Left forelimb (tissue), 1 donor: ENCODE data around the gene SMU1.

Experiments
- DNase-seq: peaks from one replicate; pipeline ENCODE4 v3.0.0-alpha.2; 2018; ENCODE audit warnings: low spot score

The SMU1 gene

GRCh38 chr9:33076046-33077004 is at the start of gene SMU1:
Gene SMU1 (minus strand): TSS chr9:33076674. CDS start chr9:33076608, 66 bp downstream.
- peak; percentile 98 for DNase-seq

- DNase-seq = no peak
Observed at GRCh38 chr9:33125461-33125860, 49.0 kb upstream of the SMU1 start.

DNA sequence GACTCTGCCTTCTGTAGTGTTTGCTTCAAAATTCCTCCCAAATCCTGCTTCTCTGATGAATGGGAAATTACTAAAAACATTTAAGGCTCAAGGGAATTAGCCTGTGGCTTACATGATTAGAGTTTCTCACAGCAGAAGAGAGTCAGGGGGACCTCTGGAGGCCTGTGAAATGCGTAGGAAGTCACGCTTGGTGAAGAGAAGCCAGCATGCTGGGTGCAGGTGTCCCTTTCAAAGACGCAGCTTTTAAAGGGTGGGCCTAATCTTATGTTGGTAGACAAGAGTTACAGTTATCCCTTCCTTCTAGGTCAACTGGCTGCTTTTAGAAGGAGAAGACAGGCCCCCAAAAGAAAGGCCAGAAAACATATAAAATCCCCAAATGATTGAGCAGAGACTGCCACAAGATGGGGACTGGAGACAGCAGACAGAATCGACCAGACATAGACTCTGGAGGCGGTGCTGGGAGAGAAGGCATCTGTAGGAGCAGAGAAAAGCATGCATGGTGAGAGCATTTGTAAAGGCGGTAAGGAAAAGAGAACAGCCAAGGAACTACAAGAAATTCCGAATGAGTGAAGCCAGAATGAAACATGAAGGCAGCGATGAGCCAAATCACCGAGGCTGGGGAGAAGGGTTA is 48.4 kb upstream of the SMU1 start:
- DNase-seq = no peak

DNA sequence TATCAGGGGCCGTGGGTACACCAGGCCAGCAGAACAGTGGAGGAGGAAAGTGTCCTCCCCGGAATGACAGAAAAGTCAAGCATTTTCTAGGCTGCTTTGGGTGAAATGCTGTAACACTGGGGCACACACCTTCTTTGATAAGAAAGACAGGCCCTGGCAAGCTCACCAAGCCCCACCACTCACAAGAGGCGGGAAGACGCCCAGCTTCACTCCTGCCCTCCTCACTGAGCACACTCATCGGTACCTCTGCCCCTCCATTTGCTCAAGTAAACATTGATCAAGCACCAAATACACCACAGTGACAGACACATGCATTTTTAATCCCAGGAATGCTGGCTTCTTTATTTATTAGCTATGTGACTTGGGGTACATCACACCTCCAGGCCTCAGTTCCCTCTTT is 47.6 kb upstream of the SMU1 start:
- no peak for DNase-seq

DNA sequence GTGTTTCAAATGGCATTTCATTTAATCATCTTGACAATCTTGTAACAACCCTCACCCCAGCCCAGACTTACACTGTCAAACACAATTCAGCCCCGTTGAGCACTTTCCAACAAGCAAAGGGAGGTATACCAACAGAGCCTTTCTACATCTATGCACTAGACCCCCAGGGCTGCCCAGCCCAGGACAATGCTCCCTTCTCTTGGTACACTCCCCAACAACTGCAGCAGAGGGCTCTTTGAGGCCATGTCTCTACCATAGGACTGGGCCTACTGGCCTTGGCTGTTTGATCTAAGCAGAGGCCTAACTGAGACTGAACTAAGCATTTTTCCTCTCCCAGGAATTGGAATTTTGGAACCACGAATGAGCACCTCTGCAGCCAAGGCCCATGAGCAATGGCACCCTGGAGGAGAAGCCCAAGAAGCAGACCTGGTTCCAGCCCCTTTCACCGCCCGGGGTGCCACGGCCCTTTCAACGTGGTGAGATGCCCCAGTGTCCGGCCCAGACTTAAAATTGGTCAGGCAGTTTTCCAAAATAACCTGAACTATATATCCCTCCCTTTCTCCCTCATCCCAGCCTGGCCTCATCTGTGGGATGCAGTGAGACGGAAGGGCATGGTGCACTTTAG is 47.0 kb upstream of the SMU1 start:
- no peak for DNase-seq

DNA sequence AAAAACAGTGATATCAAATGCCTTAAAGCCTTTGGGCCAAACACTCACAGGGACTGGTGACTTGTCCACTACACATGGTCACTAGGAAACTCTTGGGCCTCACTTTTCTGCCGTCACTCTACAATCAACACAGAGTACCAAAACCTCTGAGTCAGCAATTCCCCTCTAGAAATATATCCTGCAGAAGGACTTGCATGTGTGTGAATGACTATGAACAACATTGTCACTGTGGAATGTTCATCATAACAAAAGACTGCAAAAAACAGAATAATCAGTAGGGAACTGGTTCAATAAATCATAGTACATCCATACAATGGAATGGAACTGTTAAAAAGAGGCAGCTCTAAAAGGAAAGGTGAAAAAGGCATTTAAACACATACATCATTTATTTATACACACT is 44.1 kb upstream of the SMU1 start:
- no peak for DNase-seq

DNA sequence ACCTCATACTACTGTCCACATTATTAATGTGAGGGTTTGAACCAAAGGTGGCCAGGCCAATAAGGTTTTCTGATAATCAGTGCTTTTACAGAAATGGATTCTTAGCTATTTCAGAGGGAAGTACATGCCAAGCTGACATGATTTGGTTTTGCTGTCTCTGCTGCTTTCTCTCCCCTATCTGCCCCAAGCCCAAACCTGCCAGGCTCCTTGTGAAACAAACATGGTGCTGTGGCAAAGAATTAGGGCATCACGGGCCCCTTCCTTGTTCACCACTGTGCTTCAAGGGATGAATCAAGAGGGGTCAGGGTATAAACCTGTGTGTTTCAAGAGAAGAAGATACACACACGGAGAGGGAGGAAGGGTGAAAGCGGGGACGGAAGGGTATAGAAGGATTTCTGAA is 41.3 kb upstream of the SMU1 start:
- DNase-seq = no peak

DNA sequence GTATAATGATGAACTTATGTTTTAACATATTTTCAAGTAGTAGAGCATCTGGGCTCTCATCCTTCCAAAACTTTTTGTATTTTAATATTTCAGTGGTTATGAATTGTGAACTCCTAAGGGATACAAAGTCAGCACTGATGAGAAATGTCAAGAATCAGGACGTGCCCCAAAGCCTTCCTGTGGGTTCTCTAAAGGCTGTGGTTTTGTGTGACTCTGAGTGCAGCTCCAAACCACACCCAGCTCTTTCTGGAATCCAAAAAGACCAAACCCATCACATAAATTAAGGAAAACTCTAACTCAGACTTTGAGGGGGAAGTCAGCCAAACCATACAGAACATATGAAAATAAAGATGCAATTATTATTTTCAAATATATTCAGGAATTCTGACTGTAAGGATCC is 40.8 kb upstream of the SMU1 start:
- DNase-seq = no peak

DNA sequence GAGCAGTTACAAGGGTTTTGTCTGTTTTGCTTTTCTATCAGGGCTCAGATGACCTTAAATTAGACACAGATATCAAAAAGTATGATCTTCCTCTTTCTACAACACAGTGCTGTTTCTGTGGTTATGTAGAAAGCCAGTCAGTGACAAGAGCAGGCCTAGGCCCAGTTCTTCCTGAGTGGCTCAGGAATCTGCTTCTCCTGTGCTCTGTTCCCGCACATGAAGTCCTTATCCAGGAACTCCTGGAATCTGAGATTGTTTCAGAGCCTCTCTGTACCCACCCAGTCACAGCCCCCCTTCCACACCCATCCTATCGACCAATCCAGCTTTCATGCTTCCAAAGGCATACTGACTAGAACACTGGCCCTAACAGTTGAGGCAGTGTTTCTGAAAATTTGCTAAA is 40.4 kb upstream of the SMU1 start:
- DNase-seq = peak; percentile 48

DNA sequence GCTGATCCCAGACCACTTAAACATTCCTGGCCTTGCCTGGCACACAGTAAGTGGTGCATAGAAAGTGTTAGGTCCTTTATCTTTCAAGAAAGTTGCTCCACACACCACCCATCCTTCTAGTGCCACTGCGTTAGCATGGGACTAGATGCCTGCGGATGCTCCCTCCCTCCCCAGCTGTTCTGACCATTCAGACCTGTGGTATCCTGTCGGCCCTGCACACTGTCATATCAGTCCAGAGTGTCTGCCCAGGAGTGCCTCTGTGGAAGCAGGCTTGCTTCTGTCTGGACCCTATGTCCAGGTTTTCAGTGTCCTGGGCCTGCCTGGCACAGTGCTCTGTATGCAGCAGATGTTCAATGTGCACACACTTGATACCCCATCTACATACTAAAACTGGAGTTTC is 38.3 kb upstream of the SMU1 start:
- peak; percentile 40 for DNase-seq

DNA sequence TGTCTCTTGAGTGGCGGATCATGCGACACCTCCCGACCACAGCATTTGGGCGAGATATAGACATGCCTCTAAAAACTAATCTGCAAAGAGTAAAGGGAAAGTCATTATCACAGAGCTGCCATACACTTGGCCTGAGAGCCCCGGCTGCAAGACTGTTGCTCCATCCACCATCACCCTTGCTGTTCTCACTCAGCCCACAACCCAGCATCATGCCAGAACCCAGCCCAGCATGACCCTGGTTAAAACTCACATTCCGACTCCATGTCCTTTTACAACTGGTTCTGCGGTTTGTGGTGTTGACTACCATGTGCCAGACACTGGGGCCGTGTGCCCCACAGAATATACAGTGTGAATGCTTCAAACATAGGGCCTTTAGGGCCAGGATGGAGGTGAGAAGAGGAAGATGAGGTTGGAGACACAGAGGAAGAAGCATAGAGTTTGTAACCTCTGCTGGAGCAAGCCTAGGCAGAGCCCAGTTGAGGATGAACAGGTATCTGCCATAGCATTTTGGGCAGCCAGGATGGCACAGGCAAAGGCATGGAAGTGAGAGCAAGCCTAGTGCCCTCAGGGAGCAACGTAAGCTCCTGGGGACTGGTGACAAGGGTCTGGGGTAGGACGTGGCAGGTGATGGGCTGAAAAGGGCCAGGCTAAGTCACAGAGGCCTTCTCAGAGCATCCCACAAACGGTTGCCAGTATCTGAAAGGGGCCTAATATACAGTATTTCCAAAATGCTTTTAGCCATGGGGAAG is 37.5 kb upstream of the SMU1 start:
- DNase-seq = peak; percentile 33

DNA sequence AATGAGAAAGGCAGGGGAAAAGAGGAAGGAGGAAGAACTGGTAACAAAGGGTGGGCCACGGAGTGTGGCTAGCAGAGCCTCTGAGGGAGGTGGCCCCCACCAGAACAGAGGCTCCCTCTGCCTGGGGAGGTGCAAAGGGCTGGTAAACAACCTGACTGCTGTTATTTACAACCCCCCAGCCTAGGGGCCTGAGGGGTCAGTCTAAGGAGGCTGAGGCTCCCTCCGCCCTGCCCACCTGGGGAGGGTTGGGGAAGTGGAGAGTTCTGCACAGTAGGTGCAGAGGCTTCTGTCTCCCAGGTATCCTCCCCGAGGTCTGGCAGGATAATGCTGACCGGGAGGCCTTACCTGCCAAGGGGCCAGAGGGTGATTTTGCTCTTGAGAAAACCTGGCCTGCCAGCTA is 35.6 kb upstream of the SMU1 start:
- DNase-seq = peak; percentile 61

DNA sequence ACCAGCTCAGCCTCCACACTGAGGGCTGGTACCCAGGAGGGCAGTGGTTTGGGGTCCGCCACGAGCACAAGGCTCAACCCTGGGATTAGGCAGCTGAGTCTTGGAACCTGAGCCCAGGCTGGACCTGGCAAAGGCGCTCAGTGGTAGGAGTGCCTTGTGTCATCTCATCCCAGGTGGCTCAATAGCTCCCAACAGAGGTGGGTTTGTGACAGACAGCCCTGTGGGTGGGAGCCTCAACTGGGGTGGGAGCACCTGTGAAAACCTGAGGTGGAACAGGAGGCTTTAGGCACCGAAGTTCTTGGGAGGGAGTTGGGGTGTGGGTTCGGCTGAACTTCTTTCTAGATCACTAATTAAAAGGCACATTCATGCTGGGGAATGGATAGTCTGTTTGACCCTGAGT is 35.2 kb upstream of the SMU1 start:
- peak; percentile 56 for DNase-seq

GRCh38 chr9:33110686-33111085 is 34.2 kb upstream of the SMU1 start:
- DNase-seq = no peak

- no peak for DNase-seq
Observed at GRCh38 chr9:33109850-33110595, 33.5 kb upstream of the SMU1 start.

DNA sequence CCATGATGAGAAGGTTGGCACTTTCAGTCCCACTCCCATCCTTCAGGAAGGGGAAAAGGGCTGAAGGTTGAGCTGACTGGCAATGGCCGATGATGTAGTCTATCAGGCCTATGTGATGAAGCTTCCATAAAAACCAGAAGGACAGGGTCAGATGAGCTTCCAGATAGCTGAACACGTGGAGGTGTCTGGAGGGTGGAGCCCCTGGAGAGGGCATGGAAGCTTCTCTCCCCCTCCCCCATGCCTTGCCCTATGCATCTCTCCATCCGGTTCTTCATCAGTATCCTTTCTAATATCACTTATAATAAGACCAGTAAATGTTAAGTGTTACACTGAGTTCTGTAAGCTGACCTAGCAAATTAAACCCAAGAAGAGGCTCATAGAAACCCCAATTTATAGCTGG is 32.6 kb upstream of the SMU1 start:
- no peak for DNase-seq

DNA sequence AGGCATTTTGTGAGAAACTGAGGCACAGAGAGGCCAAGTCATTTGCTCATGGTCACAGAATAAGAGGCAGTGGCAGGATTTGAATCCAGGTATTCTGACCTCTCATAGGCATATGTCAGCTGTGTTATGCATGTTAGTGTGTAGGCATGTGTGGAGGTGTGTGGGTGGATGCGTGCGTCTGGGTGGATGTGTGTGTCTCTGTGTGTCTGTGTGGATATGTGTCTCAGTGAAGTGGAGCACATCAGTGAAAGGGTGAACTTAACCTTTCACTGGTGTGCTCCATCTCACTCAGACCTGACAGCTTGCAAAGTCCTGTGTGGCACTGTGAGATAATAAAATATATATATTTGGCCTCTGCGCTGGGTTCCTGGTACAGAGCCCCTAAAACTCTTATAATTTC is 32.0 kb upstream of the SMU1 start:
- no peak for DNase-seq

- DNase-seq = no peak
Observed at GRCh38 chr9:33107762-33108161, 31.3 kb upstream of the SMU1 start.

GRCh38 chr9:33106827-33107621 is 30.6 kb upstream of the SMU1 start:
- no peak for DNase-seq

GRCh38 chr9:33106372-33106771 is 29.9 kb upstream of the SMU1 start:
- no peak for DNase-seq

DNA sequence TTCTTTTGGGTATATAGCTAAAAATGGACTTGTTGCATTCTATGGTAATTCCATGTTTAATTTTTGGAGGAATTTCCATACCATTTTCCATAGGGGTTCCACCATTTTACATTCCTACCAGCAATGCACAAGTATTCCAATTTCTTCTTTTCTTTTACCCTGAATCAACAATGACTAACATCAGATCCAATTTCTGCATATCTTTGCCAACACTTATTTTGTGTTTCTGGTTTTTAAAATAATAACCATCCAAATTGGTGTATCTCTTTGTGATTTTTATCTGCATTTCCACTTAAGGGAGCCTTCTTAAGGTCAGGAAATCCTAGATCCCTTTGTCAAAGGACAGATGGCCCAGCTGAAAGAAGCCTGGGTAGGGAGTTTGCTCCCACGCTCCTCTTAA is 29.5 kb upstream of the SMU1 start:
- DNase-seq = no peak
